Gastroesophageal sphincter (tissue), 4 donors: ENCODE measurements around the gene NSRP1. TPM values are rescaled to one million over a fixed set of nuclear protein-coding genes. Genes with fewer than 3 reads are reported as not detected.
"Not testable (repeated sequence)": the region's sequence is repeated elsewhere in the genome, so short reads cannot be mapped to it uniquely, and the experiment has no call there.

Experiments
- ATAC-seq: fragments of 150-250 bp; one replicate; pipeline ENCODE4 v1.9.1; 2016; ENCODE audit warnings: mild to moderate bottlenecking, moderate library complexity
- H3K27ac ChIP-seq, 4 donors: fragments of 200-600 bp; sonication (generic) in 3 of 4; 1 replicate in 3 of 4; 2 replicates in 1 of 4; pipeline ENCODE4 v1.5.1; 2016 to 2019
- H3K27me3 ChIP-seq: fragments of 200-600 bp; sonication (generic); one replicate; pipeline ENCODE4 v1.5.1; 2019
- H3K36me3 ChIP-seq, 2 donors: fragments of 200-600 bp; sonication (generic); one replicate each; pipeline ENCODE4 v1.5.1; 2019; ENCODE audit warnings: control low read depth in 1 of 2
- H3K4me1 ChIP-seq, 3 donors: fragments of 200-600 bp; sonication (generic); 1 replicate in 2 of 3; 2 replicates in 1 of 3; pipeline ENCODE4 v1.5.1; 2016 to 2019; ENCODE audit warnings: control low read depth in 2 of 3
- H3K4me3 ChIP-seq, 2 donors: fragments of 200-600 bp; sonication (generic); one replicate each; pipeline ENCODE4 v1.5.1; 2019; ENCODE audit warnings: mild to moderate bottlenecking in 1 of 2, moderate library complexity in 1 of 2
- H3K9me3 ChIP-seq, 3 donors: fragments of 200-600 bp; sonication (generic); one replicate each; pipeline ENCODE4 v1.5.1; 2017 to 2019; ENCODE audit warnings: control low read depth in 2 of 3
- EP300 ChIP-seq: sonication (generic); formaldehyde crosslinking; IDR thresholded peaks from one replicate; pipeline ENCODE4 v1.6.1; 2017; ENCODE audit warnings: antibody characterized with exemption, mild to moderate bottlenecking
- POLR2A ChIP-seq, 2 donors: fragments of 450-650 bp; IDR thresholded peaks; one replicate each; pipeline ENCODE4 v1.6.1; 2017; ENCODE audit warnings: antibody characterized with exemption in 2 of 2, mild to moderate bottlenecking in 2 of 2, moderate library complexity in 1 of 2
- POLR2AphosphoS5 ChIP-seq: sonication (generic); formaldehyde crosslinking; IDR thresholded peaks from one replicate; pipeline ENCODE4 v1.6.1; 2017; ENCODE audit warnings: antibody characterized with exemption
- WGBS, 2 donors: methylation state at CpG; one replicate each; pipeline ENCODE4 v1.1.5; 2018; ENCODE audit warnings: low coverage in 1 of 2; 5-methylcytosine and 5-hydroxymethylcytosine counted together
- total RNA-seq, 4 donors: library from RNA; depleted of rRNA; stranded (reverse); fragments of >200 nt; gene quantifications; one replicate each; pipeline ENCODE4 v1.1.0, GENCODE V29; 2016
- TF ChIP-seq, protein P1 (sequence below), 4 experiments: fragments of 200-600 bp in 2 of 4; fragments of 450-650 bp in 2 of 4; sonication (generic) in 1 of 4; IDR thresholded peaks; one replicate each; pipeline ENCODE4 v1.5.1; 2017 to 2019; ENCODE audit warnings: antibody characterized with exemption in 4 of 4, mild to moderate bottlenecking in 2 of 4, moderate library complexity in 2 of 4

NSRP1 gene
- total RNA-seq, 4 donors from 2014 or later: 24.8 to 39.5 (median 28.4) TPM

DNA sequence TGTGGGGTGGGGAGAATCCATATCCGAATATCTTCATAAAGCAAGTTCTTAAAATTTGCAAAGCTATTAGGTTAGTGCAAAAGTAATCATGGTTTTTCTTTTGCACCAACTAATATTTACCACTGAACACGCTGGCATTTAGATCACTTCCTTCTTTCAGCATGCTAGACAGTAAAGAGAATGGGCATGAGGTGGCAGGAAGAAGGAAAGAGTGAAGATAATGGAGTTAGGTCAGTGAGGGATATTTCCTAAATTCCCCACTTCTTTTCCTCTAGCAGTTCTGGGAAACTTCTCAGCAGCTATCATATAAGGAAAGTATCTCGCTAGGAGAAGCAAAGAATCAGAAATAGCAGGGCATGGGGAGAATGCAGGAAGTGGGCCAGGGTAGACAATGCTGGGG lies 79.9 kb downstream of the NSRP1 start:
- 62 to 73% methylated on average over 3 of the region's 3 CpGs for WGBS, 2 donors
- TF ChIP-seq POLR2AphosphoS5: no peak
- no peak for TF ChIP-seq POLR2A (IDR thresholded peaks at IDR 0.05)
- TF ChIP-seq, protein P1, sequence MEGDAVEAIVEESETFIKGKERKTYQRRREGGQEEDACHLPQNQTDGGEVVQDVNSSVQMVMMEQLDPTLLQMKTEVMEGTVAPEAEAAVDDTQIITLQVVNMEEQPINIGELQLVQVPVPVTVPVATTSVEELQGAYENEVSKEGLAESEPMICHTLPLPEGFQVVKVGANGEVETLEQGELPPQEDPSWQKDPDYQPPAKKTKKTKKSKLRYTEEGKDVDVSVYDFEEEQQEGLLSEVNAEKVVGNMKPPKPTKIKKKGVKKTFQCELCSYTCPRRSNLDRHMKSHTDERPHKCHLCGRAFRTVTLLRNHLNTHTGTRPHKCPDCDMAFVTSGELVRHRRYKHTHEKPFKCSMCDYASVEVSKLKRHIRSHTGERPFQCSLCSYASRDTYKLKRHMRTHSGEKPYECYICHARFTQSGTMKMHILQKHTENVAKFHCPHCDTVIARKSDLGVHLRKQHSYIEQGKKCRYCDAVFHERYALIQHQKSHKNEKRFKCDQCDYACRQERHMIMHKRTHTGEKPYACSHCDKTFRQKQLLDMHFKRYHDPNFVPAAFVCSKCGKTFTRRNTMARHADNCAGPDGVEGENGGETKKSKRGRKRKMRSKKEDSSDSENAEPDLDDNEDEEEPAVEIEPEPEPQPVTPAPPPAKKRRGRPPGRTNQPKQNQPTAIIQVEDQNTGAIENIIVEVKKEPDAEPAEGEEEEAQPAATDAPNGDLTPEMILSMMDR (IDR thresholded peaks at IDR 0.05): no peak
- no peak for TF ChIP-seq EP300

DNA sequence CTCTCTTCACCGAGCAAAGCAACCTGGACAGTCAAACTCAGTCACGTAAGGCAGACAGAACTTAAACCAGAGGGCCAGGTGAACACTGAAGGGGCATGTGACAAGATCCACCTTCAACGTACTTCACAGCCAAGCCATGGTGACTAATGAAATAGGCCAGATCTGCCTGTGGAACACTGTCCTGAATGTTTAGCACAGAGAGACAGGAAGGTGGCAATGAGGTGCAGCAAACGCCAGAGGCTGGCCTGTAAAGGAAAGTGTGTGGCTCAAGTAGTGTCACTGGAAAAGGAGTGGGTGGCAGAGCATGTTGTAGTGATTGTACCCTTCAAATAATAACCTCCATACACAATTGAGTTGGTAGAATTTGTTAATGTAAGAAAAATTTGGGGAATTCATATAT lies 80.8 kb downstream of the NSRP1 start:
- no peaks in the 10 kb centered on the region for H3K36me3 ChIP-seq
- H3K27me3 ChIP-seq: peaks cover 28% of the 10 kb centered on the region
- H3K4me1 ChIP-seq: no peaks in the 10 kb centered on the region
- no peak for ATAC-seq
- no peaks in the 10 kb centered on the region for H3K9me3 ChIP-seq
- H3K4me3 ChIP-seq: no peak overlapping the region
- WGBS, 2 donors: 63 to 76% methylated on average over 3 of the region's 4 CpGs
- TF ChIP-seq POLR2A (IDR thresholded peaks at IDR 0.05): no peak
- no peak for TF ChIP-seq POLR2AphosphoS5
- no peak for TF ChIP-seq EP300
- TF ChIP-seq, protein P1 (IDR thresholded peaks at IDR 0.05): no peak
- no peak overlapping the region for H3K27ac ChIP-seq

More for the DNA sequence above, 79.9 kb downstream of the NSRP1 start:
- no peak for ATAC-seq
- H3K27ac ChIP-seq: no peak overlapping the region
- H3K27me3 ChIP-seq: peaks cover 19% of the 10 kb centered on the region
- no peaks in the 10 kb centered on the region for H3K9me3 ChIP-seq
- no peaks in the 10 kb centered on the region for H3K4me1 ChIP-seq
- H3K4me3 ChIP-seq: no peak overlapping the region
- H3K36me3 ChIP-seq: no peaks in the 10 kb centered on the region

DNA sequence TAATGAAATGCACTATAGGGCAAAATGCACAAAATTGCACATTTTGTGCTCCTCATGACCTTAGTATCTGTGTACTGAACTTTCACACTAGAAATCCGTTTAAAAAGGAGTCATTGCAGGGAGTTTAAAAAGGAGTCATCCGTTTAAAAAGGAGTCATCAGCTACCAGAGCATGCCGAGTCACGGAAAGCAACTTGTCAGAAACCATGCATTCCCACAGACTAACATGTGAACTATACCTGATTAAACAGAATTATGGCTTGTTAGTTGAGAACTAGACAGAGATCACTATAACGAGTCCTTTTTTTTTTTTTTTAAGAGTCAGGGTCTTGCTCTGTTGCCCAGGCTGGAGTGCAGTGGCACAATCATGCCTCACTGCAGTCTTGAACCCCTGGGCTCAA lies 83.0 kb downstream of the NSRP1 start:
- H3K27ac ChIP-seq: no peak overlapping the region
- TF ChIP-seq POLR2A (IDR thresholded peaks at IDR 0.05) (no peak), POLR2AphosphoS5 (no peak), EP300 (no peak)
- TF ChIP-seq, protein P1 (IDR thresholded peaks at IDR 0.05): no peak
- no peaks in the 10 kb centered on the region for H3K9me3 ChIP-seq
- peaks cover 46% of the 10 kb centered on the region for H3K27me3 ChIP-seq
- ATAC-seq: no peak
- H3K4me3 ChIP-seq: no peak overlapping the region
- no peaks in the 10 kb centered on the region for H3K36me3 ChIP-seq
- WGBS, 2 donors: 76% methylated on average over 5 of the region's 5 CpGs
- no peaks in the 10 kb centered on the region for H3K4me1 ChIP-seq

DNA sequence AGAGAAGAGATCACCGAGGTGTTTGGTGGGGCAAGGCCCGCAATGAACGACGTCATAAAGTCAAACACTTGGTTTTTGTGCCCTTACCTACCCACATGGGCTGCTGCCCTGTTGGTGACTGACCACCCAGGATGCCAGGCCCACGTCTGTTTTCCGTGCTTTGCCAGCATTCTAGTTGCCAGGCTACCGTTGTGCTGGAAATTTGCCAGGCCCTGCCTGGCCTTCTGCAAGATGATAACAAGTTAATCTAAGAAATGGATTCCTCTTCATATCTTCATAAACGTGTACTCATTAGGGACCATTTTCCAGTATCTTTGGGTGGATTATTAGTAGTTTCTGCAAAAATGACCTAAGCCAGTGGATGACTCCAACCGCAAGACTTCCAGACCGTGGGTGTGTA lies 83.5 kb downstream of the NSRP1 start:
- Histone ChIP-seq H3K4me3 (no peak overlapping the region), H3K36me3 (no peaks in the 10 kb centered on the region), H3K27ac (no peak overlapping the region), H3K4me1 (no peaks in the 10 kb centered on the region), H3K27me3 (peaks cover 49% of the 10 kb centered on the region), H3K9me3 (no peaks in the 10 kb centered on the region)
- no peak for ATAC-seq
- WGBS, 2 donors: 76 to 86% methylated on average over 3 to 8 of the region's 10 CpGs
- no peak for TF ChIP-seq EP300
- TF ChIP-seq, protein P1 (IDR thresholded peaks at IDR 0.05): no peak
- TF ChIP-seq POLR2A (IDR thresholded peaks at IDR 0.05): no peak
- no peak for TF ChIP-seq POLR2AphosphoS5

DNA sequence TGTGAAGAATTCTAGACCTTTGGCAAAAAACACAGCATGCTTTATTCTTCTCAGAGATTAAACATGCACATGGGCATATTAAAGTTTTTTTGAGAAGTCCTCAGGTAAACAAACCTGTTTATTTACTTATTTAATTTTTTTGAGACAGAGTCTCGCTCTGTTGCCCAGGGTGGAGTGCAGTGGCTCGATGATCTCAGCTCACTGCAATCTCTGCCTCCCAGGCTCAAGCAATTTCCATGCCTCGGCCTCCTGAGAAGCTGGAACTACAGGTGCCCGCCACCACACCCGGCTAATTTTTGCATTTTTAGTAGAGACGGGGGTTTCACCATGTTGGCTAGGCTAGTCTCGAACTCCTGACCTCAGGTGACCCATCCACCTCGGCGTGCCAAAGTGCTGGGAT lies 84.0 kb downstream of the NSRP1 start:
- not testable (repeated sequence) for H3K36me3 ChIP-seq, H3K4me3 ChIP-seq, H3K9me3 ChIP-seq, ATAC-seq, H3K4me1 ChIP-seq, H3K27ac ChIP-seq
- 94 to 100% methylated on average over 2 to 6 of the region's 9 CpGs for WGBS, 2 donors
- peaks cover 54% of the 10 kb centered on the region for H3K27me3 ChIP-seq
